Urothelium cell line (cell line): ENCODE measurements around the gene GPC5.
"Not testable (repeated sequence)": the region's sequence is repeated elsewhere in the genome, so short reads cannot be mapped to it uniquely, and the experiment has no call there.

Source experiments
- DNase-seq: peaks from one replicate; pipeline ENCODE4 v3.0.0; 2011; ENCODE audit warnings: low spot score, mixed read lengths
- FAIRE-seq: peaks from 2 replicates; lab custom pipeline; 2011; peaks lifted over from hg19 to GRCh38; lab: Jason Lieb, UNC

The GPC5 gene

GRCh38 chr13:92413452-92413851 is 1015.0 kb downstream of the GPC5 start:
- no peak for DNase-seq
- no peak for FAIRE-seq

GRCh38 chr13:92414851-92415250 is 1016.4 kb downstream of the GPC5 start:
- no peak for FAIRE-seq
- no peak for DNase-seq

- DNase-seq, result no peak
- FAIRE-seq, result no peak
Observed at GRCh38 chr13:92415781-92416180, 1017.4 kb downstream of the GPC5 start.

DNA sequence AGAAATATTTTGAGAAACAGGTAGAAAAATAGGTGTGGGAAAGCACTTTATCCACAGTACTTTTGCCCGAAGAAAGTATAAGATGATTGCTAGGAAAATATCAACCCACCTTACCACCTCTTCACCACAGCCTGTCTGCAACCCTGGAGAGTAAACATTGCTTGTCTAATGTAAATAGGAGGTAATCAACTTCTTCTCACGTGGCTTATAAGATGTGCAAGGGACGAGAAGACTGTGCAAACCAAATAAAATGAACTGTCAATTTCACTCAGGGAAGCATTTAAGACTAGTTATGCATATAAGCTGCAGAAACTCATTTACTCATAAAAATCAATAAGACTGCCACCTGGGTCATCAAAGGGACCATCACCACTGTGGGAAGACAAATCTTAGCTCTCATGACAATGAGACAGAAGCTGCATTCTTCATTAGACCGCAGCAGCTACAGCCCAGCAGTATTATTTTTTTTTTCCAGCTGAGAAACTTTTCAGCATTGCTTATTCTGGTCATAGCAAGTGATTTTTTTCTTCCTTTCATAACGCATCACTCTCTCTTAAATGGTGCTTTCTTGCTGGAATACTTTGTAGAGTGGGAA is 1020.5 kb downstream of the GPC5 start:
- DNase-seq (no peak), FAIRE-seq (no peak)

DNA sequence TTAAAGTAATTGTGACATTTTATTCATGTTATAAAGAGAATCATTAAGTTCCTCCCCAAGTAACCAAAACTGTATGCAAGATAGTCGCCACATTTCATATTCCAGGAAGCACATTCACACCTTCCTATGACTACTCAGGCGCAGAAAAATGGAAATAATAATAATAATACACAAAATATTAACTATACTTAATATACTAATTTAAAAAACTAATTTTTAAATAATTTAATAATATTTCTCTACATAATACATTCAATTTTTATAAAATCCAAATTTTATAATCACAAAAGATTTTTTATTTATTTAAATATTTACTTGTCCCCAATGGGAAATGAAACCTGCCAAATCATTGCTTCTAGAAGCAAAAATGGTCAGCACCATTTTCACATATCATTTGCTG is 1030.8 kb downstream of the GPC5 start:
- DNase-seq (no peak), FAIRE-seq (no peak)

DNA sequence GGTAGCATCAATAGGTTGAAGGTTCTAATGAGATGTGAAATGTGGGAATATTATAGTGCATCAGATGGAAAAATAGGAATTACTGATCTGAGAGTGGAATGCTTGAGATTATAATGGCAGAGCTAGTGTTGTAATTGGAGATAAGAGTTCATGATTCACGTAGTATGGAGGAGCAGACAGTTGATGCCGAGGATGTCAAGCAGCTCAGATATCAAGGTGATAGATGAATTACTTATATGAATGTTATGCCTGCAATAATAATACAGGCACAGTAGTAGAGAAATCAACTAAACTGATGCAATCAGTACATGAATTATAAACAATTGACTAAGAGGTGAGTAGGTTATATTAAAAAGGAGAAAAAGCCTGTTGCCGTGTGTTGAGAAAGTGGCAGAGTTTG is 1035.0 kb downstream of the GPC5 start:
- no peak for FAIRE-seq
- no peak for DNase-seq

- FAIRE-seq, result no peak
- no peak for DNase-seq
Observed at GRCh38 chr13:92433963-92434362, 1035.5 kb downstream of the GPC5 start.

DNA sequence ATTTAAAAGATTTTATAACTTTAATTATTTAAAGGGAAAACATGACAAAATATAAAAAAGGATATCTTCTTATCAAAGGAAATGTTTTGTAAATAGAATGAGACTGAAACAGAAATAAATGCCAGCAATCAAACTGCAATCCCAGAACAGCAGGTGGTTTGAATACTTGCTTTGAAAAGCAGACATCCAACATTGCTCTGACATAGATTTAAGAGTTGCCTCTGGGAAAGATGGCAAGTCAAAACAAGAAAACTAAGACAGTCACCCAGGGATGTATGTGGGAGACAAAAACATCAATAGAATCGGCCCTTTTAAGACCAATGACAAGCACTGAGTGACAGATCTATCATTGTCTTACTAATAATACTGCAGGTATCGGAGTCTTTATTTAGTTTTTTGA is 1038.5 kb downstream of the GPC5 start:
- DNase-seq (no peak), FAIRE-seq (no peak)

GRCh38 chr13:92444244-92444643 is 1045.8 kb downstream of the GPC5 start:
- DNase-seq (no peak), FAIRE-seq (no peak)

GRCh38 chr13:92451060-92451459 is 1052.6 kb downstream of the GPC5 start:
- FAIRE-seq, result no peak
- DNase-seq, result no peak

DNA sequence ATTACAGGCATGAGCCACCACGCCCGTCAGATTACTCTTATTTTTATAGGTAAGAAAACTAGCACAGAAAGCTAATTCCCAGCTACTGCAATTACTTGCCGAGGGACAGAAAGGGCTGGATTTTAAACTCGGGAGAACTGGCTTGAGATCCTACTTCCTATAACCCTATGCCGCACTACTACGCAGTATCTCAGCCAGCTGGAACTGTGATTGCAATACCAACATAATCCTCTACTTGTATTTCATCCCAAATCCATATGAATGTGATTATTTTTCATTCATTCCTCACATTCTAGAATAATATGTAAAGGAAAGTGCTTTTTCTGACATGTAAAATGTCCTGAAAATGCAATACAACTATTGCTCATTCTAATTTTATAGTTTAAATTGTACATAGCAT is 1054.4 kb downstream of the GPC5 start:
- DNase-seq (no peak), FAIRE-seq (no peak)

DNA sequence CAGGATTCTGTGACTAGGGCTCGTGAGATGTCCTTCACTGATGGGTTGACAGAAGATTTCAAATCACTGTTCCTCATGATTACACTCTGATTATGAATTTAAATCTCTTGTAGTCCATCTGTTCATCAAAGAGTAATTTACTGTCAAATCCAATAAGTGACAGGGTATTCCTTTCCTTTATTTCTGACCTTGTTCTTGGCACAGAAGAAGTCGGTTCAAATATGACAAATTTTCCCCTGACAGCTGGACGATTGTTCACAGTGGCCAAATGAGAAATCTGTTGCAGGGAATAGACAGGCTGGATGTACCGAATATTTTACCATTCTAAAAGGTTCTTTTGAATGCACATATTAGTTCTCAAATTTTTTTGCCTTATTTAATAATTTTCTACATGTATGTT is 1060.9 kb downstream of the GPC5 start:
- no peak for DNase-seq
- no peak for FAIRE-seq

- FAIRE-seq (no peak), DNase-seq (no peak)
Observed at GRCh38 chr13:92460479-92460878, 1062.1 kb downstream of the GPC5 start.

DNA sequence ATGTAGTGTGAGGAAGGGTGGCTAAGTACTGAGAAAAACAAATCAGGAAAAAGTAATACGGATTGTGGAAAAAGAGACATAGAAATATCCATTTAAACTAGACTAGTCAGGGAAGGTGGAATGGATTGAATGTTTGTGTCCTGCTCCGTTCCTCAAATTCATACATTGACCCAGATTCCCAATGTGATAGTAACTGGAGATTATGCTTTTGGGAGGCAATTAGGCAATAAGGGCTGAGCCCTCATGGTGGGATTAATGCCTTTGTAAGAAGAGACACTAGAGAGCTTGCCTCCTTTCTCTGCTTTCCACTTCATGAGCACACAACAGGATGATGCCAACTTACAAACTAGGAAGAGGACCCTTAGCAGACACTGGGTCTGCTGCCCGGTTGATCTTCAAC is 1063.0 kb downstream of the GPC5 start:
- FAIRE-seq, result no peak
- no peak for DNase-seq

DNA sequence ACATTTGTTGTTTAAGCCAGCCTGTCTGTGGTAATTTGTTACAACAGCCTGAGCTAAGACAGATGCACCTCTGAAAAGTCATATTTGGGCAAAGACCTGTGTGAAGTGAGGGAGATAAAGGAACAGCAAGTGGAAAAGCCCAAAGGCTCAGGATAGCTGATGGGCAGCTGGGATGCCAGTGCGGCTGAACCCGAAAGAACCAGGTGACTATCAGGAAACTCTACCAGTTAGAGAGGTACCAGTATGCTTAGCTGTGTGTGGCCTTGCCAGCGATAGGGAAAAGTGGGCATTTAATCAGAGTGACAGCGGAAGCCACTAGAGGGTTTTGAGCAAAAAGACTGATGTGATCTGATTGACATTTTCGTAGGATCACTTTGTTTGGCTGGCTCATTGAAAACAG is 1063.4 kb downstream of the GPC5 start:
- no peak for DNase-seq
- no peak for FAIRE-seq

GRCh38 chr13:92463134-92463533 is 1064.7 kb downstream of the GPC5 start:
- no peak for DNase-seq

DNA sequence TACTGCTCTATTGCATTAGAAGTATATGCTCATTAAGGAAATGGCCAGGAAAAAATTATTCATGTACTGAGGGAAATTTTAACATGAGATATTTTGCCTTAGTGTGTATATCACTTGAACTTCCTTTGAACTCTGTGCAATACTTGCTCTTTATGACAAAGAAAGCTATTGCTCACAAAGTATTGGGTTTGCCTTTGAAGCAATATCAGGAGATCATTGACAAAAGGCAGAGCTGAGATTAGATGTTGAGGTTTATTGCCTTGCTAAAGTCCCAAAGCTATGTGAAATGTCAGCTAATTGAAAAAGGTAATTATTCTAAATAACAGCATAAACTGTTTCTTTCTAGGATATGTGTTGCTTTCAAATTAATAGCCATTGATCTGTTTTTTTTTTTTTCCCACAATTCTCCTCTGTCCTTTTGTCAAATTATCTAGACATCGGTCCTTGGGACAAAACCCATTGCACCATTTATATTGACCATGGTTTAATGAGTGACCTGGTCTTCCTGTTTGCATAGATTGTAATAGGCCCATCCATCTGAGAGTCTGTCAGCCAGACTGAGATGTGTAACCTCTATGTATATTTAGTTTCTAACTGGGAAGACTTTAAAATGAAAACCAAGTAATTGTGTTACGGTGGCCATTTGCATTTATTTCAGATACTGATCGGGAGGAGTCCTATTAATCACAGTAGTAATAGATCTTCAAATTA is 1075.5 kb downstream of the GPC5 start:
- DNase-seq, result no peak
- FAIRE-seq, result no peak

More at GRCh38 chr13:92463134-92463533, 1064.7 kb downstream of the GPC5 start:
- no peak for FAIRE-seq

DNA sequence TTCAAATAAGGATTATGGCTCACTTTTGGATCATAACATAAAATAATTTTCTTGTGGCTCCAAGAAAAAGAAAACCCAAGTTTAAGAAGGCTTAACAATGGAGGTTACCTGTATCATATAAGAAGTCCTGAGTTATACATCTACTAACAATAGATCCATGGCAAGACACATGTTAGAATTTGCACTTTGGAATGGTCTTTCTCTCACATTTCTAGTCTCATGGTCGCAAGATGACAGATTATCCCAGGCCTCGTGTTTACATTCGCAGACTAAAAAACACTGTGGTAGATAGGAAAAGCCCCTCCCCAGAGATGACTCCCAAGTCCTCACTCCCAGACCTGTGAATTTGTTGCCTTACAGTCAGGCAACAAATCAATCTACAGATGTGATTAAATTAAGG is 1082.0 kb downstream of the GPC5 start:
- no peak for DNase-seq
- no peak for FAIRE-seq

GRCh38 chr13:92482790-92483189 is 1084.4 kb downstream of the GPC5 start:
- FAIRE-seq, DNase-seq: not testable (repeated sequence)

- FAIRE-seq, result no peak
- no peak for DNase-seq
Observed at GRCh38 chr13:92483894-92484293, 1085.5 kb downstream of the GPC5 start.

DNA sequence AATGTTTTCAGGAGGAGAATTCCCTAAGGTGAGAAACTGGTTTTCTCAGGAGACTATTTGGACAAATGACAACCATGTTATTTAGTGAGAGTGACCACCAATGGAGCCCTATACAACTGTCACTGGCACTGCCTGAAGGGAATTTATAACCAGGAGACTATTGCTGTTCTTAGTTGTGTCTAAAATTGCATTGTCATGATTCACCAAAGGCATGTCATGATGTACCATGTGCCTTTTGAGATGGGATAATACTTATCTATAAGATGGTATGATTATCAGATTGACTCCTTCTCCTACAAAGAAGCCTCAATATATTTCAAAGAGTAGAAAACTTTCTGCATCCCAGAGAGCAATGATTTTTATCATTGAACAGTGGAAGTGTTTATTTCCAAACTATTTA is 1088.8 kb downstream of the GPC5 start:
- no peak for FAIRE-seq

DNA sequence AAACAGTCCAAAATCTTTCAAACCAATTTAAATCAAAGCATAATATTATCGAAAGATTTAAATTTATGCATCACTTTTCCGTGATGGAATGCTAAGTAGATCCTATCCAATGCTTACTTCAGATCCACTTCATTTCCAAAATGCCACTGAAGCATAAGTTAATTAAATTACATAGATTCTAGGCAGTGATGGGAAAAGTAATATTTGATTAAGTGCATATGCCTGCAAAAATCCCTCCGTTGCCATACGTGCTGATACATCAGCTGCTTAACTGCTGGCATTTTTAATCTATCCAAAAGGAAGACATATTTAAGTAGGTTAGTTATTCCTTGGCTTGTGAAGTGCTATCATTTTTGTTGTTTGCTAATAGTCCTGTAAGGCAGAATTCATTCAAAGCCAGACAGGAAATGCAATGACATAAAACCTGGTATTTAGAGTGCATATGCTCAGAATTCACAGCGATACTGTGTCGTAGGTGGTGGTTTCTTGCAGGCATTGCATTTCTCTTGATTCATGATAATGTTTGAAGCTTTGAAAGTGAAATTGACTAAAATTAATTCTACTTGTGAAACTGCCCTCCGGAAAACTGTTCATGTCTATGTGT is 1089.9 kb downstream of the GPC5 start:
- DNase-seq (no peak), FAIRE-seq (no peak)

More for the DNA sequence above, 1088.8 kb downstream of the GPC5 start:
- DNase-seq, result no peak
